ENCODE measurements around the gene MARCO. TPM values are rescaled to one million over a fixed set of nuclear protein-coding genes. Genes with fewer than 3 reads are reported as not detected.

Gene MARCO
- total and polyA plus RNA-seq, 2 of the 8 experiments (the other 6 are each of a cell fraction or from before 2014, with no cell fraction given): not detected

- Histone ChIP-seq H3K79me2 (ENCODE audit: control insufficient read depth in 1 of 2, insufficient read depth in 2 of 2, low read length in 2 of 2) (no peaks in the 10 kb centered on the region), H3K18ac (ENCODE audit: extremely low read depth, low read length) (no peak overlapping the region), H4K5ac (ENCODE audit: insufficient read length, low read depth, low read length) (no peak overlapping the region), H2BK5ac (ENCODE audit: low read depth, low read length) (no peak overlapping the region), H3K14ac (ENCODE audit: insufficient read length) (no peak overlapping the region), H3K9me3 (ENCODE audit: insufficient read depth in 2 of 2, low read depth in 1 of 2, low read length in 1 of 2) (no peaks in the 10 kb centered on the region), H2AK5ac (ENCODE audit: low read depth, low read length) (no peak overlapping the region), H3K4ac (replicated peaks; ENCODE audit: insufficient read length, low read depth, low read length) (no peak overlapping the region), H3K79me1 (ENCODE audit: low read depth, low read length) (no peaks in the 10 kb centered on the region), H4K20me1 (replicated peaks in 1 of 2; ENCODE audit: control insufficient read depth in 1 of 2, insufficient read depth in 2 of 2, low read length in 2 of 2) (no peaks in the 10 kb centered on the region), H3K27me3 (replicated peaks in 1 of 4; ENCODE audit: control insufficient read depth in 3 of 4, extremely low read depth in 1 of 4, insufficient read depth in 3 of 4, low read length in 3 of 4) (peaks cover 0 to 7% (median 1%) of the 10 kb centered on the region in 4 experiments; a peak in 2 of 7 replicates), H3K4me2 (ENCODE audit: insufficient read depth in 1 of 2, low read depth in 2 of 2, low read length in 2 of 2) (no peak overlapping the region), H3K36me3 (ENCODE audit: control insufficient read depth in 2 of 4, insufficient read depth in 4 of 4, low read length in 3 of 4) (no peaks in the 10 kb centered on the region), H2BK12ac (ENCODE audit: low read depth, low read length) (no peak overlapping the region), H3K23me2 (ENCODE audit: low read depth, low read length) (0 out of 2 replicates have a peak, but pooled peaks cover 1% of the 10 kb centered on the region), H2BK120ac (replicated peaks; ENCODE audit: low read depth, low read length) (no peak overlapping the region), H4K91ac (replicated peaks; ENCODE audit: insufficient read length, low read length) (no peak overlapping the region), H3K56ac (replicated peaks; ENCODE audit: insufficient read length, low read depth, low read length) (no peak overlapping the region), H2AFZ (ENCODE audit: low read length) (no peak overlapping the region), H3K27ac (ENCODE audit: low read depth, low read length) (no peak overlapping the region), H2BK20ac (ENCODE audit: low read length) (no peak overlapping the region), H3K4me3 (ENCODE audit: extremely low read depth in 1 of 4, insufficient read depth in 2 of 4, low read depth in 3 of 4, low read length in 4 of 4) (no peak overlapping the region), H2BK15ac (ENCODE audit: low read length) (no peak overlapping the region), H4K8ac (ENCODE audit: extremely low read depth, insufficient read depth, low read length) (no peak overlapping the region), H3K4me1 (replicated peaks in 1 of 4; ENCODE audit: control insufficient read depth in 3 of 4, insufficient read depth in 4 of 4, low read length in 3 of 4) (no peaks in the 10 kb centered on the region), H3K23ac (ENCODE audit: insufficient read length) (no peak overlapping the region), H3K9ac (replicated peaks in 1 of 4; ENCODE audit: extremely low read depth in 1 of 4, low read depth in 3 of 4, low read length in 3 of 4) (no peak overlapping the region)
- DNase-seq (ENCODE audit: low read depth in 1 of 2, low spot score in 2 of 2): peak in 1 of 2 experiments; percentile 30
- ChIA-PET CTCF (ENCODE audit: partially characterized antibody) (interaction anchor here (1.5 to 2.5 kb wide), 3 partner anchors 10 to 98 kb away, joined by 4 to 8 read pairs (median 4); no protein-coding TSS in a partner anchor), POLR2A (ENCODE audit: partially characterized antibody) (no interaction called here)
- WGBS, 2 experiments (ENCODE audit: extremely low coverage in 1 of 2, insufficient coverage in 1 of 2, insufficient read length in 1 of 2, insufficient replicate concordance in 2 of 2, low coverage in 1 of 2, low lambda C conversion rate in 2 of 2, missing lambda C conversion rate in 1 of 2): 80% methylated on average over 2 of the region's 2 CpGs; no CpG with 5 or more reads in 1 of the 2 experiments
- no peak for FAIRE-seq
- no peak for TF ChIP-seq EGR1 (IDR thresholded peaks at IDR 0.05; ENCODE audit: borderline replicate concordance, low read depth, low read length)
- no peak for TF ChIP-seq BACH1 (IDR thresholded peaks at IDR 0.05; ENCODE audit: low read length)
- TF ChIP-seq SIRT6 (IDR thresholded peaks at IDR 0.05; ENCODE audit: low read length): no peak
- TF ChIP-seq ASH2L (IDR thresholded peaks at IDR 0.05; ENCODE audit: low read length): no peak
- no peak for TF ChIP-seq RFX5 (IDR thresholded peaks at IDR 0.05; ENCODE audit: borderline replicate concordance, low read depth, low read length)
- TF ChIP-seq HDAC2 (IDR thresholded peaks at IDR 0.05; ENCODE audit: borderline replicate concordance in 1 of 2, low read depth in 2 of 2, low read length in 2 of 2): no peak
- no peak for TF ChIP-seq TEAD4 (IDR thresholded peaks at IDR 0.05; ENCODE audit: low read depth, low read length)
- TF ChIP-seq SP2 (IDR thresholded peaks at IDR 0.05; ENCODE audit: low read length): no peak
- no peak for TF ChIP-seq CREB1 (IDR thresholded peaks at IDR 0.05)
- no peak for TF ChIP-seq ATF3 (IDR thresholded peaks at IDR 0.05; ENCODE audit: insufficient read depth, low read depth, low read length)
- TF ChIP-seq PHF8 (conservative IDR thresholded peaks at IDR 0.05; ENCODE audit: low read depth, low read length): no peak
- no peak for TF ChIP-seq MAFK (IDR thresholded peaks at IDR 0.05; ENCODE audit: low read depth, low read length)
- no peak for TF ChIP-seq MAX (IDR thresholded peaks at IDR 0.05)
- TF ChIP-seq GTF2F1 (IDR thresholded peaks at IDR 0.05; ENCODE audit: borderline replicate concordance, low read depth, low read length): no peak
- TF ChIP-seq CHD1 (IDR thresholded peaks at IDR 0.05; ENCODE audit: low read depth, low read length): no peak
These were observed 38.6 kb downstream of the MARCO start for GRCh38 chr2:118980573-118980972.

All from H1 (cell line).